GM21515 (cell line): ENCODE measurements around the gene SLFN13.
"Not testable (repeated sequence)": the region's sequence is repeated elsewhere in the genome, so short reads cannot be mapped to it uniquely, and the experiment has no call there.

Experiments
- ATAC-seq: cut with Tn5 transposase; IDR thresholded peaks from one replicate; pipeline ENCODE4 v1.9.1; 2021; ENCODE audit not compliant: unreplicated experiment

SLFN13 gene

DNA sequence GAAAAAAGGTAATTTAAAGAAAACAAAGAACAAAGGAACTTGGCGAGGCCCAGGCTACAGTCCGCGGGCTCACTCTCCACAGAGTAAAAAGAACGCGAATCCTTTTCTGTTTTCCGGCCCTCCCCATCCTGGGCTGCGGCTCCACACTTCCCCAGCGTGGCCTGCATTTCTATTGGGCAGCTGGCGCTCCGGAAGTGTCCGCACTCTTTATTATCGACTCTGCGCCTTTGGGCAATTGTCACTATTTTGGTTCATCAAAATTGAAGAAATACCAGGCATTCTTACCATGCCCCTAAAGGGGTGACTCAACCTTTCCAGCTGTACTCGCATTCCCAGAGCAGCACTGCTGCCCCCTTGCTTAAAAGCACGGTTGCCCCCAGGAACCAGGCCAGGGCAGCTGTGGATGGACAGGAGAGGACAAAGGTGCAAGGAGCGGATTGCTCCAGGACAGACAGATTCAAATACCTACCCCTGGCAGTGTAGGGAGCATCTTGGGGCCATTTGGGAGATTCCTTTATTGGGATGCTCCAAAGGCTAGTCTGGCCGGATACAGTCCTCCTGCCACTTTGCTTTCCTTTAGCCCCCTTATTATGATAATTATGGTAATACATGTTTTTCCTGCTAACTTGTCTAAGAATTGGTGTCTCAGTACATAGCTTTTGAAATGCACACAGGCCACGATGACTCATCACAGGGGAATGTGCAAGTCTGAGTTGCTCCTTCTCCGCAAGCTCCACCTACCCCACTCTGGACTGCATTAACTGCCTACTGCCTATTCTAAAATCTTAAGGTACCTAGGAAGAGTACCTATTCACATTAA, 15.3 kb downstream of the SLFN13 start:
- peak; percentile 20 for ATAC-seq

DNA sequence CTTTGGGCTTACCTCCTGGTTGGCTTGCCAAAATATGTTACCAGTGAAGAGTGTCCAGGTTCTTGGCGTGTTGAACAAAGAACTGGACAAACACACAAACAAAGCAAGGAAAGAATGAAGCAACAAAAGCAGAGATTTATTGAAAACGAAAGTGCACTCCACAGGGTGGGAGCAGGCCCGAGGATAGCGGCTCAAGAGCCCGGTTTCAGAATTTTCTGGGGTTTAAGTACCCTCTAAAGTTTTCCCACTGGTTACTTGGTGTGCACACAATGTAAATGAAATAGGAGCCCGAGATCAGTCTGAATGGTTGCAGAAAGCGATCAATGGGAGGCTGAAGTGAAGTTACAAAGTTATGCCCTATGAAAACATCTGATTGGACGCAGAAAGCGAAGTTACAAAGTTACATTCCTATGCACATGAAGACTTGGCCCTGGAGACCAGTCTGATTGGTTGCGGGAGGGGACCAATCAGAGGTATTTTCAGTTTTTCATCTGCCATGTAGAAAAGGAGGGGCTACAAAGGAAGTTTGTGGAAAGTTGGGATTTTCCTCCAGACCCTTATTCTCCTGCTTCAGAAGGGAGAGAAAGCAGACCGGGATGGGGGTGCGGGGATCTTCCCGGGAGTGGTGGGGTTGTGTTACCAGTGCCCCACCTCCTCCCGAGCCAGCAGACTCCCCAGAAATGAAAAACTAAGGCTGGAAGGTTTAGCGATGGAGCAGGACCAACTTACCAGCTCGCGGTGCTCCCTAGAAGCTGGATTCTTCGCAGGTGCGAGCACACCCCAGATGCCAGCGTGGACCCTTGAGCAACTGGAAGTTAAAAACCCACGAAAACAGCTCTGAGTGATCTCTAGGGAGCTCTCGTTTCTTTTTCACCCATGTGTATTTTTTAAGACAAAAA, 16.1 kb downstream of the SLFN13 start, which contains the start of gene SLFN12:
Gene SLFN12, minus strand, starts transcription at position 325 of the 899 bp plus-strand sequence. CDS start 9,472 bp downstream, outside the sequence.
- peak; percentile 65 for ATAC-seq

DNA sequence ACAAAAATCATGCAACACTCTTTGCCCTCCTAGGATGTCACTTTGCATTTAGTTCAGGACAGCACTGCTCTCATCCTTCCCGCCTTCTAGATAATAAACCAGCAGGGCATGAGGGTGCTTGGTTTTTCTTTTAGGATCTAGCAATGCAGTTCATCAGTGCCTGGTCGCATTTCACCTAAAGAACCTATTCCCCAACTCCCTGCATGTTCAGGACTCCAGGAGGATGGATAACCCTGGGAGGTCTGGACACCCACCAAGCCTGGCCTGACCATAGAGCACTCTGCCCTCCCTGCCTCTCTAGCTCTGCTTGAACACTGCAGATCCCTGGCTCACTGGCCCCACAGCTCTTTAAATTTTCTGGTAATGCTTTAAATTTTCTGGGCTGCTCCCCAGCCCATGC, 18.9 kb downstream of the SLFN13 start:
- no peak for ATAC-seq

DNA sequence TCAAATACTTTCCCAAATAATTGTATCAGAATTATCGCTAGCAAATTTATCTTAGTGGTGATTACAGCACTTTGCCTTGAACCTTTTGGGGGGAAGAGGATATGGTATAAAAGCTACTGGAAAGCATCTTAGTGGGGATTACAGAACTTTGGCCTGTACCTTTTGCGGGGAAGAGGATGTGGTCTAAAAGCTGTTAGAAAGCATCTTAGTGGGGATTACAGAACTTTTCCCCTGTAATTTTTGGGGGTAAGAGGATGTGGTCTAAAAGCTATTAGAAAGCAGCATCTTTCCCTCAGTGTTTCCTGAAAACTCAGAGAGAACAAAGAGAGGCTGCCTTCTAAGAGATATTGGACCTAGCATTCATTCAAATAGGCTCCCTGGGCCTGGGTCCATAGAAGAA, 20.3 kb downstream of the SLFN13 start:
- no peak for ATAC-seq

DNA sequence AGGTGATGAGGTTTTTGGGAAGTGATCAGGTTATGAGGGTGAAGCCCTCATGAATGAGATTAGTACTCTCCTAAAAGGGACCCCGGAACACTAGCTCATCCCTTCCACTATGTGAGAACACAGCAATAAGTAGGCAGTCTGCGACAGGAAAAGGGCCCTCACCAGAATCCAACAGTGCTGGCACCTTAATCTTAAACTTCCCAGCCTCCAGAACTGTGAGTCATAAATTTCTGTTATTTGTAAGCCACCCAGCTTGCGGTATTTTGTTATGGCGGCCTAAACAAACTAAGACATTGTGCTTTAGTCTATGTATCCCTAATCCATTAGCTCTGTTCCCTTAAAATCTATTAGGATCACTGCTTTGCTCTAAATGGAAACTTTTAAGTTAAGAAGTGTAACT, 24.8 kb downstream of the SLFN13 start:
- ATAC-seq, result no peak

DNA sequence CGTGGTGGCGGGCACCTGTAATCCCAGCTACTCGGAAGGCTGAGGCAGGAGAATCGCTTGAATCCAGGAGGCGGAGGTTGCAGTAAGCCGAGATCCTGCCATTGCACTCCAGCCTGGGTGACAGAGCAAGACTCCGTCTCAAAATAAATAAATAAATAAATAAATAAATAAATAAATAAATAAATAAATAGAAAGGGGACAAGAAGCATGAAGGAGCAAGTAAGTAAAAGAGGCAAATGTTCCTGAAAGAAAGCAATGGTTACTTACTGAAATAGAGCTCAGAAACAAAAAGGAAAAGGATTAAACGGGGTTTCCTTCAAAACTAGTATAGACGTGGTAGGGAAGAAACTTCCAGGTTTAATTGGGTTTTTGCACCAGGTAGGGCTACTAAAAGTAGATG, 27.5 kb downstream of the SLFN13 start:
- not testable (repeated sequence) for ATAC-seq

DNA sequence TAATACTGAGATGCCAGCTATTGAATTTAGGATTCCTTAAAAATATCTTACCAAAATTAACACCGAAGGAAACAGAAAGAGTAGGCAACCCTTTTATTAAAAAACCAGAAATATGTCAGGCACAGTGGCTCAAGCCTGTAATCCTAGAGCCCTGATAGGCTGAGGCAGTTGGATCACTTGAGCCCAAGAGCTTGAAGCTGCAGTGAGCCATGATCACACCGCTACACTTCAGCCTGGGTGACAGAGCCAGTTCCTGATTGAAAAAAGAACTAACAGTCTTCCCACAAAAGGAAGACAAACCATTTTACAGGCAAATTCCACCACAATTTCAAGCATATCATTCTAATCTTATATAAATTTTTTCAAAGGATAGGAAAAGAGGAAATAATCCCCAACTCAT, 31.9 kb downstream of the SLFN13 start:
- no peak for ATAC-seq

DNA sequence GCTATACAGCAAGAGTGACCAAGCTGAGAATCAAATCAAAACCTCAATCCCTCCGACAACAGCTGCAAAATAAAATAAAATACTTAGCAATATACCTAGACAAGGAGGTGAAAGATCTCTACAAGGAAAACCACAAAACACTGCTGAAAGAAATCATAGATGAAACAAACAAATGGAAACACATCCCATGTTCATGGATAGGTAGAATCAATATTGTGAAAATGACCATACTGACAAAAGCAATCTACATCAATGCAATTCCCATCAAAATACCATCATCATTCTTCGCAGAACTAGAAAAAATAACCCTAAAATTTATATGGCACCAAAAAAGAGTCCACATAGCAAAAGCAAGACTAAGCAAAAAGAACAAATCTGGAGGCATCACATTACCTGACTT, 33.9 kb downstream of the SLFN13 start:
- ATAC-seq, result not testable (repeated sequence)

DNA sequence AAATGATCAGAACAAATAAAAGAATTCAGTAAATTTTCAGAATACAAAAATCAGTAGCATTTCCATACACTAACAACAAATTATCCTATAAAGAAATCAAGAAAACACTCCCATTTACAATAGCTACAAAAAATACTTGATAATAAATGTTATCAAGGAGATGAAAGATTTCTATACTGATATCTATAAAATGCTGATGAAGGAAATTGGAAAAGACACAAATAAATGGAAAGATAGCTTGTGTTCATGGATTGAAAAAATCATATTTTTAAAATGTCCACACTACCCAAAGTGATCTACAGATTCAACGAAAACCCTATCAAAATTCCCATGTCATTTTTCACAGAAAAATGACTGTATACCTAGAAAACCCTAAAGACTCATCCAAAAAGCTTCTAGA, 34.3 kb downstream of the SLFN13 start:
- no peak for ATAC-seq

DNA sequence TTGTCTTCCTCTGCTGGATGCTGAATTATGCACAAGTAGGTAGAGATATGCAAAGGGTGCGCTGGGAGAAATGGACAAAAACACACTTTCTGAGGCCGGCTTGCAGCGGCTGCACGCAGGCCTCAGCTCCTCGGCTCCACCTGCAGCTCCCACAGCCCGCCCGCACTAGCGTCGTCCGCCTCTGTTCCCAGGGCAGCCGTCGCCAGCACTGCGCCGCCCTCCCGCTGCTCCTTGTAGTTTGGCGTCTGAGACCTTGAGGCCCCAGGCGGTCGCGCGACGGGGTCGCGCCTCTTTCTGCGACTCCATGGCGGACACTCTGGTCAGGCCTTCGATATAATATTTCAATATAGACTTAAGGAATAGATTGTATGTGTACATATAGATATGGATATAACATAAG, 41.0 kb downstream of the SLFN13 start:
- no peak for ATAC-seq

DNA sequence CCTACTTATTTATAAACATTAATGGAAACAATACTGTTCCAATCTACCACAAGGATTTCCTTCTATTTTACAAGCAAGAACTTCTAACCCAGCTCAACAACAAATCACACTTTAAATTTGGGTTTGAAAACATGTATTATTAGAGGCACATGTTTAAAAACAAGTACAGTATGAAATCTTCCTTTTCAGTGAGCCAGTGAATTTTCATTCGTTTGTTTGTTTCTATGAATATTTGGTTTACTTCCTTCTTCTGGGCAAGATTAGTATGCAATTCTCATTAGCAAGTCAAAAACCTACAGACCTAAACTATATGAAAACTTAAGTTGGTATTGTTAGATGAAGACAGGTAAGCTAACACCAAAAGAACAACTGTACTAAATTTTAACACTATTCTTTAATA, 42.0 kb downstream of the SLFN13 start:
- no peak for ATAC-seq

DNA sequence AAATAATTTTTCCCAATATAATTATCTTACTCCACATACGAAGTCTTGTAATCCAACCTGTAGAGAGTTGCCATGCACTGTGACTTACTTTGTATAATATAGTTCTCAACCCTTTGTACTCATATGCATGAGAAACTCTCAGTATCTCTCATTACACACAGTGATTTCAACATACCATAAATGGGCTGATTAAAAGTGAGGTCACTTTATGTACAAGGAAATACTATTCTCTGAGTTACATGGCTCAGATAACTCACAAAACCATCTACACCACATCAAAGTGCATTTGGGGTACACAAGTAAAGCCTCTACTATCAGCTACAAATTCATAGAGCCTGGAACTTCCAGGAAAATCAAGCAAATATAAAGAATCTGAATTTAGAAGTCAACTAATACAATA, 44.2 kb downstream of the SLFN13 start:
- no peak for ATAC-seq

DNA sequence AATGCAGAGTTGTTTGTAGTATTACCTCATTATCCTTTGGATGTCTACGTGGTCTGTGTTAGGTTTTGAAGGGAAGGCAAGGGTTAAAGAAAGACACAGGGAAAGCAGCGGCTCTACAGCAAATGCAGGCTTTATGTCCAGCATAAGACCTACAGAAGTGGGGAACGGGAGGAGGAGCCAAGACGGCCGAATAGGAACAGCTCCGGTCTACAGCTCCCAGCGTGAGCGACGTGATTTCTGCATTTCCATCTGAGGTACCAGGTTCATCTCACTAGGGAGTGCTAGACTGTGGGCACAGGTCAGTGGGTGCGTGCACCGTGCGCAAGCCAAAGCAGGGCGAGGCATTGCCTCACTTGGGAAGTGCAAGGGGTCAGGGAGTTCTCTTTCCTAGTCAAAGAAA, 54.8 kb downstream of the SLFN13 start:
- ATAC-seq, result not testable (repeated sequence)

DNA sequence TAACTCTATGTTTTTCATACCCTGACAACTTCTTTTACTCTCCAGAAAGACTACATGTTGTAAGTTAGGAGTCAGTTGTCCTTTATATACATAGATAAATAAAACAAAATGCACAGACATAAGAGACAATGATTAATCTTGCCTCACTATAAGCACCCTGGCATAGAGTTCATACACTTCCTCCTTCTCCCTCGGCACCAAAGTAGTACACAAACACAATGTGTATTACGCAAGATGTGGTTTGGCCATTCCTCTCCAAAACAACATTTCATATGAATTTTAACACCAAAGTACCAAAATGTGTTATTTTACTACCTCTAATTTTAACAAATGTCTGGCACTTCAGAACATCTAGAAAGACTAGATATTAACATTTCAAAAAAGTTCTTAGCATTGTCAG, 57.9 kb downstream of the SLFN13 start:
- no peak for ATAC-seq

DNA sequence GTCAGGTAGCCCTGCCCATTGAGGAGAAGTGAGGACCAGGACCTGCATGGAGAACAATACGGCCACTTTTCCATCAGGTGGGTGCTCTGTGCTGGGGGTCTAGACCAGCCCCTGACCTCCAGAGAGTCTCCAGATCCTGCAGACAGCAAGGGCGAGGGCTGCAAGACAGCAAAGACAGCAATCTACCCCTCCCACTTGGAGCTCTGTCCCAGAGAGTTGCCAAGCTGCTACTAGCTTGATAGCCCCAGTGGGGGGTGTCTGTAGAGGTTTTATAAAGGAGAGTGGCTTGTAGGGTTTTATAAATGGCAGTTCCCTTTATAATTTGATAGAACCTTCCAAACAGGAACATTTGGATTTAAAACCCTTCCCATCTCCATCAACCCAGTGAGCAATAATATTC, 58.4 kb downstream of the SLFN13 start:
- no peak for ATAC-seq

DNA sequence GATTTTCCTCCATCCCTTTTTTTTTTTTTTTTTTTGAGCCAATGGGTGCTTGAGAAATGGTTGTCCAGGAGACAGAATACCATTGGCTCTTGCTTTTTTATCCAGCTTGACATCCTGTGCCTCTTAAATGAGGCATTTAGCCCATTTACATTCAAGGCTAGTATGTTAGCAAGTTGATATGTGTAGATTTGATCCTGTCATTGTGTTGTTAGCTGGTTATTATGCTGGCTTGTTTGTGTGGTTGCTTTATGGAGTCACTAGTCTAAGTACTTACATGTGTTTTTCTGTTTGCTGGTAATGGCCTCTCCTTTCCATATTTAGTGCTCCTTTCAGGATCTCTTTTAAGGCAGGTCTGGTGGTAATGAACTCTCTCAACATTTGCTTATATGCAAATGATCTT, 61.1 kb downstream of the SLFN13 start:
- no peak for ATAC-seq
